HEK293 (cell line): Measurements from ENCODE around the gene PPP1R14C.

ENCODE experiments used
- MYNN ChIP-seq: fragments of 450-650 bp; formaldehyde crosslinking; IDR thresholded peaks from 2 replicates; pipeline ENCODE4 v1.5.1; 2016; ENCODE audit warnings: missing biosample characterization, missing genetic modification characterization, borderline replicate concordance
- PBX3 ChIP-seq: sonication (generic); formaldehyde crosslinking; IDR thresholded peaks from 2 replicates; pipeline ENCODE4 v1.8.1; 2022; ENCODE audit warnings: mild to moderate bottlenecking, moderate library complexity, missing genetic modification reagents
- REST ChIP-seq: fragments of 450-650 bp; formaldehyde crosslinking; IDR thresholded peaks from 2 replicates; pipeline ENCODE4 v1.5.1; 2016; ENCODE audit warnings: missing biosample characterization, missing genetic modification characterization
- SALL2 ChIP-seq: fragments of 450-650 bp; formaldehyde crosslinking; IDR thresholded peaks from 2 replicates; pipeline ENCODE4 v1.5.0; 2017; ENCODE audit warnings: missing biosample characterization, mild to moderate bottlenecking, missing genetic modification characterization, borderline replicate concordance
- ZNF311 ChIP-seq: fragments of 450-650 bp; formaldehyde crosslinking; IDR thresholded peaks from 2 replicates; pipeline ENCODE4 v1.5.1; 2017; ENCODE audit warnings: missing biosample characterization, missing genetic modification characterization, borderline replicate concordance
- ZNF394 ChIP-seq: fragments of 450-650 bp; formaldehyde crosslinking; IDR thresholded peaks from 2 replicates; pipeline ENCODE4 v1.5.1; 2016; ENCODE audit warnings: missing biosample characterization, missing genetic modification characterization, mild to moderate bottlenecking, moderate library complexity, borderline replicate concordance
- ZNF639 ChIP-seq: fragments of 450-650 bp; formaldehyde crosslinking; IDR thresholded peaks from 2 replicates; pipeline ENCODE4 v1.5.1; 2016; ENCODE audit warnings: missing biosample characterization, missing genetic modification characterization
- ZSCAN16 ChIP-seq: fragments of 450-650 bp; formaldehyde crosslinking; IDR thresholded peaks from 2 replicates; pipeline ENCODE4 v1.5.1; 2016; ENCODE audit warnings: missing biosample characterization, missing genetic modification characterization
- TF ChIP-seq, protein P1 (sequence below): fragments of 450-650 bp; formaldehyde crosslinking; IDR thresholded peaks from 2 replicates; pipeline ENCODE4 v1.5.1; 2016; ENCODE audit warnings: missing biosample characterization, missing genetic modification characterization
- TF ChIP-seq, protein P2 (sequence below): fragments of 450-650 bp; formaldehyde crosslinking; IDR thresholded peaks from 2 replicates; pipeline ENCODE4 v1.5.1; 2017; ENCODE audit warnings: missing biosample characterization, missing genetic modification characterization
- TF ChIP-seq, protein P3 (sequence below): fragments of 450-650 bp; formaldehyde crosslinking; IDR thresholded peaks from 2 replicates; pipeline ENCODE4 v1.5.1; 2016; ENCODE audit warnings: missing biosample characterization, missing genetic modification characterization, borderline replicate concordance

- TF ChIP-seq ZNF394 (tag by site-specific recombination) (no peak), SALL2 (tag by site-specific recombination) (no peak), REST (tag by site-specific recombination) (no peak), MYNN (tag by site-specific recombination) (no peak), PBX3 (no peak), ZNF639 (tag by site-specific recombination) (no peak), ZSCAN16 (no peak), ZNF311 (tag by site-specific recombination) (no peak)
- TF ChIP-seq, protein P1, sequence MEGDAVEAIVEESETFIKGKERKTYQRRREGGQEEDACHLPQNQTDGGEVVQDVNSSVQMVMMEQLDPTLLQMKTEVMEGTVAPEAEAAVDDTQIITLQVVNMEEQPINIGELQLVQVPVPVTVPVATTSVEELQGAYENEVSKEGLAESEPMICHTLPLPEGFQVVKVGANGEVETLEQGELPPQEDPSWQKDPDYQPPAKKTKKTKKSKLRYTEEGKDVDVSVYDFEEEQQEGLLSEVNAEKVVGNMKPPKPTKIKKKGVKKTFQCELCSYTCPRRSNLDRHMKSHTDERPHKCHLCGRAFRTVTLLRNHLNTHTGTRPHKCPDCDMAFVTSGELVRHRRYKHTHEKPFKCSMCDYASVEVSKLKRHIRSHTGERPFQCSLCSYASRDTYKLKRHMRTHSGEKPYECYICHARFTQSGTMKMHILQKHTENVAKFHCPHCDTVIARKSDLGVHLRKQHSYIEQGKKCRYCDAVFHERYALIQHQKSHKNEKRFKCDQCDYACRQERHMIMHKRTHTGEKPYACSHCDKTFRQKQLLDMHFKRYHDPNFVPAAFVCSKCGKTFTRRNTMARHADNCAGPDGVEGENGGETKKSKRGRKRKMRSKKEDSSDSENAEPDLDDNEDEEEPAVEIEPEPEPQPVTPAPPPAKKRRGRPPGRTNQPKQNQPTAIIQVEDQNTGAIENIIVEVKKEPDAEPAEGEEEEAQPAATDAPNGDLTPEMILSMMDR, result no peak
- TF ChIP-seq, protein P2, sequence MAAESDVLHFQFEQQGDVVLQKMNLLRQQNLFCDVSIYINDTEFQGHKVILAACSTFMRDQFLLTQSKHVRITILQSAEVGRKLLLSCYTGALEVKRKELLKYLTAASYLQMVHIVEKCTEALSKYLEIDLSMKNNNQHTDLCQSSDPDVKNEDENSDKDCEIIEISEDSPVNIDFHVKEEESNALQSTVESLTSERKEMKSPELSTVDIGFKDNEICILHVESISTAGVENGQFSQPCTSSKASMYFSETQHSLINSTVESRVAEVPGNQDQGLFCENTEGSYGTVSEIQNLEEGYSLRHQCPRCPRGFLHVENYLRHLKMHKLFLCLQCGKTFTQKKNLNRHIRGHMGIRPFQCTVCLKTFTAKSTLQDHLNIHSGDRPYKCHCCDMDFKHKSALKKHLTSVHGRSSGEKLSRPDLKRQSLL, result no peak
- TF ChIP-seq, protein P3, sequence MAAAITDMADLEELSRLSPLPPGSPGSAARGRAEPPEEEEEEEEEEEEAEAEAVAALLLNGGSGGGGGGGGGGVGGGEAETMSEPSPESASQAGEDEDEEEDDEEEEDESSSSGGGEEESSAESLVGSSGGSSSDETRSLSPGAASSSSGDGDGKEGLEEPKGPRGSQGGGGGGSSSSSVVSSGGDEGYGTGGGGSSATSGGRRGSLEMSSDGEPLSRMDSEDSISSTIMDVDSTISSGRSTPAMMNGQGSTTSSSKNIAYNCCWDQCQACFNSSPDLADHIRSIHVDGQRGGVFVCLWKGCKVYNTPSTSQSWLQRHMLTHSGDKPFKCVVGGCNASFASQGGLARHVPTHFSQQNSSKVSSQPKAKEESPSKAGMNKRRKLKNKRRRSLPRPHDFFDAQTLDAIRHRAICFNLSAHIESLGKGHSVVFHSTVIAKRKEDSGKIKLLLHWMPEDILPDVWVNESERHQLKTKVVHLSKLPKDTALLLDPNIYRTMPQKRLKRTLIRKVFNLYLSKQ (tag by site-specific recombination), result no peak
Measured at GRCh38 chr6:150256618-150257272, 113.9 kb downstream of the PPP1R14C start.
